ENCODE measurements around the gene CLSTN2.

CLSTN2 gene

DNA sequence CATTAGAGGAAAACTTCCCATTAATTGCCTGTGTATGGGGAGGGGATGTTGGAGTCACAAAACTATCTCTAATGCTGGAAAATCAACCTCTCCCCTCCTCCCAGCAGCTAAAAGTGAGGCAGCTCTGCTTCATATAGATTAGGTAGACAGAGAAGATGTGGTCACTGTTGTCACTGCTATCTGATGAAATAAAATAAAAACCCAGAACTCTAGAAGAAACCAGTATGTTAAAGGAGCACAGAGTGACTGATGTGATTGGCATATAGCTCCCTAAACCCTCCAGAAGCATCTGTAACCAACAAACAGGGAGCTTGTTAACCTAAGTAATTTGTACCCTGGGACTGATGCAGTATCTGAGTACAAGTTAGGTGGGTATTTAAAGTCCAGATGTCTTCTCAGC, 531.0 kb downstream of the CLSTN2 start:
- H3K9me3 ChIP-seq (ENCODE audit: control insufficient read depth, insufficient read depth, low read length), result no peaks in the 10 kb centered on the region
- no peaks in the 10 kb centered on the region for H3K36me3 ChIP-seq (ENCODE audit: control insufficient read depth, low read length)
- no peaks in the 10 kb centered on the region for H3K79me2 ChIP-seq (ENCODE audit: control insufficient read depth, low read length)
- H3K9me2 ChIP-seq (replicated peaks; ENCODE audit: control insufficient read depth, low read length), result no peaks in the 10 kb centered on the region
- H3F3A ChIP-seq (ENCODE audit: control insufficient read depth, insufficient read depth), result no peaks in the 10 kb centered on the region
- no peak overlapping the region for H3K27ac ChIP-seq (ENCODE audit: low read depth, low read length)
- H3K27me3 ChIP-seq (ENCODE audit: control insufficient read depth, low read length), result no peaks in the 10 kb centered on the region; the same call in none of the 2 replicates
- TF ChIP-seq, protein P1, sequence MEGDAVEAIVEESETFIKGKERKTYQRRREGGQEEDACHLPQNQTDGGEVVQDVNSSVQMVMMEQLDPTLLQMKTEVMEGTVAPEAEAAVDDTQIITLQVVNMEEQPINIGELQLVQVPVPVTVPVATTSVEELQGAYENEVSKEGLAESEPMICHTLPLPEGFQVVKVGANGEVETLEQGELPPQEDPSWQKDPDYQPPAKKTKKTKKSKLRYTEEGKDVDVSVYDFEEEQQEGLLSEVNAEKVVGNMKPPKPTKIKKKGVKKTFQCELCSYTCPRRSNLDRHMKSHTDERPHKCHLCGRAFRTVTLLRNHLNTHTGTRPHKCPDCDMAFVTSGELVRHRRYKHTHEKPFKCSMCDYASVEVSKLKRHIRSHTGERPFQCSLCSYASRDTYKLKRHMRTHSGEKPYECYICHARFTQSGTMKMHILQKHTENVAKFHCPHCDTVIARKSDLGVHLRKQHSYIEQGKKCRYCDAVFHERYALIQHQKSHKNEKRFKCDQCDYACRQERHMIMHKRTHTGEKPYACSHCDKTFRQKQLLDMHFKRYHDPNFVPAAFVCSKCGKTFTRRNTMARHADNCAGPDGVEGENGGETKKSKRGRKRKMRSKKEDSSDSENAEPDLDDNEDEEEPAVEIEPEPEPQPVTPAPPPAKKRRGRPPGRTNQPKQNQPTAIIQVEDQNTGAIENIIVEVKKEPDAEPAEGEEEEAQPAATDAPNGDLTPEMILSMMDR (IDR thresholded peaks at IDR 0.05; ENCODE audit: low read depth, low read length, poor library complexity, severe bottlenecking), result no peak
- H3K4me2 ChIP-seq (ENCODE audit: low read length), result no peak overlapping the region
- no peak overlapping the region for H3K4me3 ChIP-seq (ENCODE audit: low read length)
- H4K20me1 ChIP-seq (ENCODE audit: control insufficient read depth, insufficient read depth, low read depth, low read length), result no peaks in the 10 kb centered on the region
- H3K4me1 ChIP-seq (ENCODE audit: control insufficient read depth, low read length), result no peaks in the 10 kb centered on the region

- H3F3A ChIP-seq (ENCODE audit: control insufficient read depth, insufficient read depth), result no peaks in the 10 kb centered on the region
- H3K4me2 ChIP-seq (ENCODE audit: low read length), result no peak overlapping the region
- H3K4me3 ChIP-seq (ENCODE audit: low read length), result no peak overlapping the region
- H3K9me3 ChIP-seq (ENCODE audit: control insufficient read depth, insufficient read depth, low read length), result no peaks in the 10 kb centered on the region
- no peaks in the 10 kb centered on the region; the same call in none of the 2 replicates for H3K27me3 ChIP-seq (ENCODE audit: control insufficient read depth, low read length)
- TF ChIP-seq, protein P1 (IDR thresholded peaks at IDR 0.05; ENCODE audit: low read depth, low read length, poor library complexity, severe bottlenecking), result no peak
- no peak for TF ChIP-seq EZH2phosphoT487 (IDR thresholded peaks at IDR 0.05; ENCODE audit: borderline replicate concordance, low read length)
- no peaks in the 10 kb centered on the region for H3K36me3 ChIP-seq (ENCODE audit: control insufficient read depth, low read length)
- no peaks in the 10 kb centered on the region for H3K4me1 ChIP-seq (ENCODE audit: control insufficient read depth, low read length)
- H3K27ac ChIP-seq (ENCODE audit: low read depth, low read length), result no peak overlapping the region
- no peaks in the 10 kb centered on the region for H3K9me2 ChIP-seq (replicated peaks; ENCODE audit: control insufficient read depth, low read length)
- H4K20me1 ChIP-seq (ENCODE audit: control insufficient read depth, insufficient read depth, low read depth, low read length), result no peaks in the 10 kb centered on the region
- H3K79me2 ChIP-seq (ENCODE audit: control insufficient read depth, low read length), result no peaks in the 10 kb centered on the region
These were observed 531.5 kb downstream of the CLSTN2 start for GRCh38 chr3:140466535-140466934.

GRCh38 chr3:140467104-140467577, 532.2 kb downstream of the CLSTN2 start:
- H3K36me3 ChIP-seq (ENCODE audit: control insufficient read depth, low read length), result no peaks in the 10 kb centered on the region
- H4K20me1 ChIP-seq (ENCODE audit: control insufficient read depth, insufficient read depth, low read depth, low read length), result no peaks in the 10 kb centered on the region
- no peak overlapping the region for H3K27ac ChIP-seq (ENCODE audit: low read depth, low read length)
- H3K79me2 ChIP-seq (ENCODE audit: control insufficient read depth, low read length), result no peaks in the 10 kb centered on the region
- H3K9me3 ChIP-seq (ENCODE audit: control insufficient read depth, insufficient read depth, low read length), result no peaks in the 10 kb centered on the region
- no peaks in the 10 kb centered on the region; the same call in none of the 2 replicates for H3K27me3 ChIP-seq (ENCODE audit: control insufficient read depth, low read length)
- no peaks in the 10 kb centered on the region for H3K9me2 ChIP-seq (replicated peaks; ENCODE audit: control insufficient read depth, low read length)
- H3K4me2 ChIP-seq (ENCODE audit: low read length), result no peak overlapping the region
- no peaks in the 10 kb centered on the region for H3K4me1 ChIP-seq (ENCODE audit: control insufficient read depth, low read length)
- H3K4me3 ChIP-seq (ENCODE audit: low read length), result no peak overlapping the region
- no peaks in the 10 kb centered on the region for H3F3A ChIP-seq (ENCODE audit: control insufficient read depth, insufficient read depth)
- TF ChIP-seq EZH2phosphoT487 (IDR thresholded peaks at IDR 0.05; ENCODE audit: borderline replicate concordance, low read length), result no peak
- TF ChIP-seq, protein P1 (IDR thresholded peaks at IDR 0.05; ENCODE audit: low read depth, low read length, poor library complexity, severe bottlenecking), result no peak

All from DOHH2 (cell line).